A549 (cell line): Measurements from ENCODE around the gene GMCL1.

Source experiments
- CTCF ChIP-seq: fragments of >200 bp; sonication (Bioruptor Twin); formaldehyde crosslinking; IDR thresholded peaks from 3 replicates; pipeline ENCODE4 v1.5.1; 2016
- FOSB ChIP-seq: fragments of 250-450 bp; sonication (Bioruptor Pico); IDR thresholded peaks from 2 replicates; pipeline ENCODE4 v1.5.0; 2020; ENCODE audit warnings: mild to moderate bottlenecking, moderate library complexity

GRCh38 chr2:69831354-69831905 lies 2.0 kb downstream of the GMCL1 start:
- no peak for TF ChIP-seq FOSB (CRISPR knock-in tag)
- TF ChIP-seq CTCF = no peak
